ENCODE measurements around the gene ZG16B. TPM values are rescaled to one million over a fixed set of nuclear protein-coding genes. Genes with fewer than 3 reads are reported as not detected.

The ZG16B gene
- total and polyA plus RNA-seq, 2 of the 8 experiments (the other 6 are each of a cell fraction or from before 2014, with no cell fraction given): 0.11 TPM; not detected in 1

DNA sequence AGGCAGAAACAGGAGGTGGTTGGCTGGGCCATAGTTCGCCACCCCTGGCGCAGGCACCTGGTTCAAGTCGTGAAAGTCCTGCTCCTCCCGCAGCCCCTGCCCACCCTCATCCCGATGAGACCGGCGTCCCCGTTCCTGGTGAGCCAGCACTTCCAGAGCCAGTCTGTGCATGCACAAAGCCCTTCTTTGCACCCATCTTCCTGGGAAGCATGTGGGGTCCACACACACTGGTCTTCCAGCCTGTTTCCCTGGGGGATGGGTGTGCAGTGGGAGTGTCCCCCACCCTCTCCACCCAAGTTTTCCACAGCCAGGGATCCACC, 1.6 kb upstream of the ZG16B start:
- no peak for DNase-seq (ENCODE audit: low read depth in 1 of 2, low spot score in 2 of 2)
- 96% methylated on average over 8 of the region's 8 CpGs; no CpG with 5 or more reads in 1 of the 2 experiments for WGBS, 2 experiments (ENCODE audit: extremely low coverage in 1 of 2, insufficient coverage in 1 of 2, insufficient read length in 1 of 2, insufficient replicate concordance in 2 of 2, low coverage in 1 of 2, low lambda C conversion rate in 2 of 2, missing lambda C conversion rate in 1 of 2)
- TF ChIP-seq KDM1A (IDR thresholded peaks at IDR 0.05; ENCODE audit: borderline replicate concordance, low read length) (no peak), CEBPB (IDR thresholded peaks at IDR 0.05; ENCODE audit: low read depth, low read length) (no peak), CREB1 (IDR thresholded peaks at IDR 0.05) (no peak), EGR1 (IDR thresholded peaks at IDR 0.05; ENCODE audit: borderline replicate concordance, low read depth, low read length) (no peak), USF2 (IDR thresholded peaks at IDR 0.05; ENCODE audit: low read length) (no peak), BCL11A (IDR thresholded peaks at IDR 0.05; ENCODE audit: low read depth in 2 of 2, low read length in 2 of 2) (no peak), CHD2 (IDR thresholded peaks at IDR 0.05; ENCODE audit: low read length) (no peak), YY1 (IDR thresholded peaks at IDR 0.05; ENCODE audit: low read depth, low read length) (no peak), EP300 (IDR thresholded peaks at IDR 0.05; ENCODE audit: borderline replicate concordance in 1 of 2, low read depth in 2 of 2, low read length in 2 of 2) (no peak), TBP (IDR thresholded peaks at IDR 0.05; ENCODE audit: low read depth, low read length) (no peak), CHD1 (IDR thresholded peaks at IDR 0.05; ENCODE audit: low read depth, low read length) (no peak), GABPA (IDR thresholded peaks at IDR 0.05; ENCODE audit: borderline replicate concordance, insufficient read depth, low read length) (no peak), SP1 (IDR thresholded peaks at IDR 0.05; ENCODE audit: low read depth, low read length) (no peak), RXRA (IDR thresholded peaks at IDR 0.05; ENCODE audit: insufficient read depth, low read depth, low read length) (no peak)
- TF ChIP-seq, protein P1, sequence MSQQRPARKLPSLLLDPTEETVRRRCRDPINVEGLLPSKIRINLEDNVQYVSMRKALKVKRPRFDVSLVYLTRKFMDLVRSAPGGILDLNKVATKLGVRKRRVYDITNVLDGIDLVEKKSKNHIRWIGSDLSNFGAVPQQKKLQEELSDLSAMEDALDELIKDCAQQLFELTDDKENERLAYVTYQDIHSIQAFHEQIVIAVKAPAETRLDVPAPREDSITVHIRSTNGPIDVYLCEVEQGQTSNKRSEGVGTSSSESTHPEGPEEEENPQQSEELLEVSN (IDR thresholded peaks at IDR 0.05): no peak

More for the DNA sequence above, 1.6 kb upstream of the ZG16B start:
- Histone ChIP-seq H4K5ac (ENCODE audit: insufficient read length, low read depth, low read length) (no peak overlapping the region), H2BK120ac (replicated peaks; ENCODE audit: low read depth, low read length) (no peak overlapping the region), H3K36me3 (ENCODE audit: control insufficient read depth in 2 of 4, insufficient read depth in 4 of 4, low read length in 3 of 4) (no peaks in the 10 kb centered on the region), H3K79me2 (ENCODE audit: control insufficient read depth in 1 of 2, insufficient read depth in 2 of 2, low read length in 2 of 2) (no peaks in the 10 kb centered on the region), H2AFZ (ENCODE audit: low read length) (no peak overlapping the region), H4K91ac (replicated peaks; ENCODE audit: insufficient read length, low read length) (no peak overlapping the region), H3K9me3 (ENCODE audit: insufficient read depth in 2 of 2, low read depth in 1 of 2, low read length in 1 of 2) (no peaks in the 10 kb centered on the region), H3K14ac (ENCODE audit: insufficient read length) (no peak overlapping the region), H3K9ac (replicated peaks in 1 of 4; ENCODE audit: extremely low read depth in 1 of 4, low read depth in 3 of 4, low read length in 3 of 4) (no peak overlapping the region), H3K4me3 (ENCODE audit: extremely low read depth in 1 of 4, insufficient read depth in 2 of 4, low read depth in 3 of 4, low read length in 4 of 4) (no peak overlapping the region), H3K23me2 (ENCODE audit: low read depth, low read length) (no peaks in the 10 kb centered on the region), H3K27me3 (replicated peaks in 1 of 4; ENCODE audit: control insufficient read depth in 3 of 4, extremely low read depth in 1 of 4, insufficient read depth in 3 of 4, low read length in 3 of 4) (no peaks in the 10 kb centered on the region), H3K79me1 (ENCODE audit: low read depth, low read length) (no peaks in the 10 kb centered on the region), H2AK5ac (ENCODE audit: low read depth, low read length) (no peak overlapping the region), H3K23ac (ENCODE audit: insufficient read length) (no peak overlapping the region), H3K56ac (replicated peaks; ENCODE audit: insufficient read length, low read depth, low read length) (no peak overlapping the region), H2BK5ac (ENCODE audit: low read depth, low read length) (no peak overlapping the region), H3K18ac (ENCODE audit: extremely low read depth, low read length) (no peak overlapping the region), H2BK15ac (ENCODE audit: low read length) (no peak overlapping the region), H3K4ac (replicated peaks; ENCODE audit: insufficient read length, low read depth, low read length) (no peak overlapping the region), H3K4me1 (replicated peaks in 1 of 4; ENCODE audit: control insufficient read depth in 3 of 4, insufficient read depth in 4 of 4, low read length in 3 of 4) (no peaks in the 10 kb centered on the region), H2BK20ac (ENCODE audit: low read length) (no peak overlapping the region), H3K4me2 (ENCODE audit: insufficient read depth in 1 of 2, low read depth in 2 of 2, low read length in 2 of 2) (no peak overlapping the region), H3K27ac (ENCODE audit: low read depth, low read length) (no peak overlapping the region), H2BK12ac (ENCODE audit: low read depth, low read length) (no peak overlapping the region), H4K8ac (ENCODE audit: extremely low read depth, insufficient read depth, low read length) (no peak overlapping the region), H4K20me1 (replicated peaks in 1 of 2; ENCODE audit: control insufficient read depth in 1 of 2, insufficient read depth in 2 of 2, low read length in 2 of 2) (no peaks in the 10 kb centered on the region)
- ChIA-PET POLR2A (ENCODE audit: partially characterized antibody) (no interaction called here), CTCF (ENCODE audit: partially characterized antibody) (interaction anchor here (3.3 kb wide), 1 partner anchor 26 kb away, joined by 14 read pairs; no protein-coding TSS in a partner anchor)
- FAIRE-seq: no peak

Measured in H1 (cell line).